Neural crest cell (in vitro differentiated cells): ENCODE measurements around the gene SUSD4. TPM values are rescaled to one million over a fixed set of nuclear protein-coding genes. Genes with fewer than 3 reads are reported as not detected.

ENCODE experiments used
- DNase-seq: peaks from one replicate; pipeline ENCODE4 v3.0.0; 2021; ENCODE audit warnings: low read depth, mixed read lengths, low spot score
- H3K27ac Mint-ChIP-seq: one replicate; pipeline ENCODE4 v1.8.0; 2021; ENCODE audit warnings: mild to moderate bottlenecking, mixed read lengths; ENCODE audit not compliant: unreplicated experiment
- H3K27me3 Mint-ChIP-seq: 2 replicates; pipeline ENCODE4 v1.8.0; 2021; ENCODE audit warnings: low read depth, mild to moderate bottlenecking, mixed read lengths
- H3K36me3 Mint-ChIP-seq: 2 replicates; pipeline ENCODE4 v1.8.0; 2021; ENCODE audit warnings: low read depth, mild to moderate bottlenecking, mixed read lengths
- H3K4me1 Mint-ChIP-seq: 2 replicates; pipeline ENCODE4 v1.8.0; 2021; ENCODE audit warnings: mixed read lengths
- H3K4me3 Mint-ChIP-seq: one replicate; pipeline ENCODE4 v1.8.0; 2021; ENCODE audit warnings: mild to moderate bottlenecking, mixed read lengths
- H3K9me3 Mint-ChIP-seq: 2 replicates; pipeline ENCODE4 v1.8.0; 2021; ENCODE audit warnings: mixed read lengths
- total RNA-seq: library from RNA; stranded (reverse); gene quantifications from 2 replicates; pipeline ENCODE4 v1.2.1, GENCODE V29; 2021
- TF ChIP-seq, protein P1 (sequence below): fragments of 200-600 bp; sonication (generic); conservative IDR thresholded peaks from 2 replicates; pipeline ENCODE4 v1.5.0; 2021; ENCODE audit warnings: antibody characterized with exemption, mild to moderate bottlenecking

SUSD4 gene
- total RNA-seq, 1 donor from 2014 or later = 0.56 TPM

- H3K9me3 Mint-ChIP-seq = peaks cover 3% of the 10 kb centered on the region
- TF ChIP-seq, protein P1, sequence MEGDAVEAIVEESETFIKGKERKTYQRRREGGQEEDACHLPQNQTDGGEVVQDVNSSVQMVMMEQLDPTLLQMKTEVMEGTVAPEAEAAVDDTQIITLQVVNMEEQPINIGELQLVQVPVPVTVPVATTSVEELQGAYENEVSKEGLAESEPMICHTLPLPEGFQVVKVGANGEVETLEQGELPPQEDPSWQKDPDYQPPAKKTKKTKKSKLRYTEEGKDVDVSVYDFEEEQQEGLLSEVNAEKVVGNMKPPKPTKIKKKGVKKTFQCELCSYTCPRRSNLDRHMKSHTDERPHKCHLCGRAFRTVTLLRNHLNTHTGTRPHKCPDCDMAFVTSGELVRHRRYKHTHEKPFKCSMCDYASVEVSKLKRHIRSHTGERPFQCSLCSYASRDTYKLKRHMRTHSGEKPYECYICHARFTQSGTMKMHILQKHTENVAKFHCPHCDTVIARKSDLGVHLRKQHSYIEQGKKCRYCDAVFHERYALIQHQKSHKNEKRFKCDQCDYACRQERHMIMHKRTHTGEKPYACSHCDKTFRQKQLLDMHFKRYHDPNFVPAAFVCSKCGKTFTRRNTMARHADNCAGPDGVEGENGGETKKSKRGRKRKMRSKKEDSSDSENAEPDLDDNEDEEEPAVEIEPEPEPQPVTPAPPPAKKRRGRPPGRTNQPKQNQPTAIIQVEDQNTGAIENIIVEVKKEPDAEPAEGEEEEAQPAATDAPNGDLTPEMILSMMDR = no peak
- peaks cover 3% of the 10 kb centered on the region for H3K27me3 Mint-ChIP-seq
- no peak for DNase-seq
- H3K4me1 Mint-ChIP-seq = no peaks in the 10 kb centered on the region
- H3K4me3 Mint-ChIP-seq = no peak overlapping the region
- H3K36me3 Mint-ChIP-seq = peaks cover 2% of the 10 kb centered on the region
- H3K27ac Mint-ChIP-seq = no peak overlapping the region
Observed at GRCh38 chr1:223242382-223242955, 121.5 kb downstream of the SUSD4 start.

DNA sequence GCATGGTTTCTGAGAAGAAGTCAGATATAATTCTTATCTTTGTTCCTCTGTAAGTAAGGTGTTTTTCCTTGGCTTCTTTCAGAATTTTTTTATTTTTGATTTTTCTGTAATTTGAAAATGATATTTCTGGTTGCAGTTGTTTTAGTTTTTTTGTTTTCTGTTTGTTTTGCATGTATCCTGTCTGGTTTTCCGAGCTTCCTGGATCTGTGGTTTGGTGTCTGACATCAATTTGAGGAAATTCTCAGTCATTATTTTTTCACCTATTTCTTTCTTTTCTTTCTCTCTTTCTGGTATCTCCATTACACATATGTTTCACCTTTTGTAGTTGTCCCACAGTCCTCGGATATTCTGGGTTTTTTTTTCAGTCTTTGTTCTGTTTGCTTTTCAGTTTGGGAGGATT lies 123.9 kb downstream of the SUSD4 start:
- H3K9me3 Mint-ChIP-seq = peaks cover 8% of the 10 kb centered on the region
- TF ChIP-seq, protein P1 = no peak
- no peaks in the 10 kb centered on the region for H3K4me1 Mint-ChIP-seq
- DNase-seq = no peak
- peaks cover 4% of the 10 kb centered on the region for H3K36me3 Mint-ChIP-seq
- no peaks in the 10 kb centered on the region for H3K27me3 Mint-ChIP-seq
- no peak overlapping the region for H3K27ac Mint-ChIP-seq
- no peak overlapping the region for H3K4me3 Mint-ChIP-seq

DNA sequence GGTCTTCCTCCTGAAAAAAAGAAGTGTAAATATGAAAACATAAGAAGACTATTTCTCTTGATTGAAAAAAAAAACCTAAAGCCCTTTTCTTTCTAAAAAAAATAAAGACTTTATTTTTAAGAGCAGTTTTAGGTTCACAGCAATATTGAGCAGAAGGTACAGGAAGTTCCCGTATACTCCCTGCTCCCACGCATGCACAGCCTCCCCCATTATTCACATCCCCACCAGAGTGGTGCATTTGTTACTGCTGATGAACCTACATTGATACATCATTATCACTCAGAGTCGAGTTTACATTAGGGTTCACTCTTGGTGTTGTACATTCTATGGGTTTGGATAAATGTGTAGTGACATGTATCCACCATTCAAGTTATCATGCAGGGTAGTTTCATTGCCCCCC lies 128.9 kb downstream of the SUSD4 start:
- H3K9me3 Mint-ChIP-seq = peaks cover 8% of the 10 kb centered on the region
- TF ChIP-seq, protein P1 = no peak
- H3K27me3 Mint-ChIP-seq = peaks cover 2% of the 10 kb centered on the region
- H3K36me3 Mint-ChIP-seq = peaks cover 2% of the 10 kb centered on the region
- no peak overlapping the region for H3K27ac Mint-ChIP-seq
- H3K4me3 Mint-ChIP-seq = no peak overlapping the region
- no peaks in the 10 kb centered on the region for H3K4me1 Mint-ChIP-seq
- no peak for DNase-seq

DNA sequence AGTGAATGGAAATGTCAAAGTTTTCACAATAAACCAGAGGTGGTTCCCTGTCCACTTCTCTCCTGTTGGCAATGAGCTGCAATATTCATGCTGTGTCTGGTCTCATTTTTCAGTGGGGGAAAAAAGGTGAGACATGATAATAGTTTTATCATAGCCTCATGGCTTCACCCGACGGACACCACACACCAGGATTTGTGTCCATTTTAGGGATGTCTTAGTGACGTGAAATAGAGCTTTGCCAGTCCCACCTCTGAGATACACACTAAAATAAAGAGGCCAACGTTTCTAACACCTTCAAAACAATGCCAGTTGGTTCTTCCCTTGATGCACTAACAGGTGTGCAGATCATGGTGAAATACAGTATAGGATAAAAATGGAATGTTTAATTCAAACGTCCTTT lies 129.4 kb downstream of the SUSD4 start:
- Mint-ChIP-seq H3K27ac (no peak overlapping the region), H3K9me3 (peaks cover 8% of the 10 kb centered on the region), H3K4me3 (no peak overlapping the region), H3K36me3 (peaks cover 2% of the 10 kb centered on the region), H3K27me3 (peaks cover 2% of the 10 kb centered on the region), H3K4me1 (no peaks in the 10 kb centered on the region)
- no peak for DNase-seq
- TF ChIP-seq, protein P1 = no peak

DNA sequence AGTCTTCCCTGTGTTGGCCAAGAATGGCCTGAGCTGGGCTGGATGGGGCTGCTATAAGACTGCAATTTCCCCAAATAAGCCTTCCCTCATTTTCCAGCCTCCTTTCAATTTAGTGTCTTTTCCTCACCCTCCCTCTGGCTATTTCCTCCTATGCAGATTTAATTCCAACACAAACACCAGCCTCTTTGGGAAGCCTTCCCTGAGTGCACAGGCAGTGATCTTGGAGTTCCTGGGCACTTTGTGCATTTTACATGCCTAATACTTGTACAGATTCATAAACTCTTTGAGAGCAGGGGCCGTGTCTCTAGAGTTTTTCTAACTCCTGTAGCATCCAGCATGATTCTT lies 129.8 kb downstream of the SUSD4 start:
- Mint-ChIP-seq H3K27ac (no peak overlapping the region), H3K9me3 (peaks cover 8% of the 10 kb centered on the region), H3K36me3 (peaks cover 2% of the 10 kb centered on the region), H3K4me3 (no peak overlapping the region), H3K27me3 (peaks cover 2% of the 10 kb centered on the region), H3K4me1 (no peaks in the 10 kb centered on the region)
- no peak for DNase-seq
- TF ChIP-seq, protein P1 = no peak
